ENCODE data around the gene HELZ. TPM values are rescaled to one million over a fixed set of nuclear protein-coding genes. Genes with fewer than 3 reads are reported as not detected.

The HELZ gene
- total RNA-seq, 1 donor from 2014 or later: 71.0 TPM

- Mint-ChIP-seq H3K9me3 (ENCODE audit: low read depth) (peaks cover 5% of the 10 kb centered on the region), H3K36me3 (ENCODE audit: insufficient read depth) (no peaks in the 10 kb centered on the region), H3K27me3 (peaks cover 7% of the 10 kb centered on the region), H3K4me3 (ENCODE audit: low read depth) (no peak overlapping the region), H3K4me1 (ENCODE audit: low read depth) (peaks cover 4% of the 10 kb centered on the region), H3K27ac (no peak overlapping the region)
- TF ChIP-seq CTCF (IDR thresholded peaks at IDR 0.05; ENCODE audit: unreplicated experiment): no peak
- no peak for DNase-seq (ENCODE audit: low spot score, unreplicated experiment)
Observed at GRCh38 chr17:67033613-67034012, 211.4 kb downstream of the HELZ start.

- Mint-ChIP-seq H3K27ac (no peak overlapping the region), H3K4me3 (ENCODE audit: low read depth) (no peak overlapping the region), H3K36me3 (ENCODE audit: insufficient read depth) (no peaks in the 10 kb centered on the region), H3K27me3 (peaks cover 7% of the 10 kb centered on the region), H3K9me3 (ENCODE audit: low read depth) (peaks cover 5% of the 10 kb centered on the region), H3K4me1 (ENCODE audit: low read depth) (no peaks in the 10 kb centered on the region)
- DNase-seq (ENCODE audit: low spot score, unreplicated experiment): no peak
- no peak for TF ChIP-seq CTCF (IDR thresholded peaks at IDR 0.05; ENCODE audit: unreplicated experiment)
Observed at GRCh38 chr17:67032985-67033384, 212.0 kb downstream of the HELZ start.

GRCh38 chr17:67032382-67032781 lies 212.6 kb downstream of the HELZ start:
- Mint-ChIP-seq H3K4me3 (ENCODE audit: low read depth) (no peak overlapping the region), H3K4me1 (ENCODE audit: low read depth) (no peaks in the 10 kb centered on the region), H3K27ac (no peak overlapping the region), H3K36me3 (ENCODE audit: insufficient read depth) (no peaks in the 10 kb centered on the region), H3K9me3 (ENCODE audit: low read depth) (peaks cover 5% of the 10 kb centered on the region), H3K27me3 (peaks cover 7% of the 10 kb centered on the region)
- TF ChIP-seq CTCF (IDR thresholded peaks at IDR 0.05; ENCODE audit: unreplicated experiment): no peak
- DNase-seq (ENCODE audit: low spot score, unreplicated experiment): no peak

DNA sequence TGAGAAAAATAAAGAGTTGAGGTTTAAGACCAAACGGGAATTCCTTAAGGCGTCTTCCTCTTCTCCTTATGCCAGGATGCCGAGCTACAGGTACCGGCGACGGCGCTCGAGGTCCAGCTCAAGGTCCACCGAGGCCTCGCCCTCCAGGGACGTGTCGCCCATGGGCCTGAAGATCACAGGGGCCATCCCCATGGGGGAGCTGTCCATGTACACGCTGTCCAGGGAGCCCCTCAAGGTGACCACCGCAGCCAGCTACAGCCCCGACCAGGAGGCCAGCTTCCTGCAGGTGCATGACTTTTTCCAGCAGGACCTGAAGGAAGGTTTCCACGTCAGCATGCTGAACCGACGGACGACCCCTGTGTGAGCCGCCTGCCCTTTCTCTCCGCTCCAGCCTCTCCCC lies 214.4 kb downstream of the HELZ start:
- H3K27ac Mint-ChIP-seq: no peak overlapping the region
- peaks cover 4% of the 10 kb centered on the region for H3K27me3 Mint-ChIP-seq
- no peak for TF ChIP-seq CTCF (IDR thresholded peaks at IDR 0.05; ENCODE audit: unreplicated experiment)
- no peak overlapping the region for H3K4me3 Mint-ChIP-seq (ENCODE audit: low read depth)
- H3K9me3 Mint-ChIP-seq (ENCODE audit: low read depth): peaks cover 3% of the 10 kb centered on the region
- no peaks in the 10 kb centered on the region for H3K36me3 Mint-ChIP-seq (ENCODE audit: insufficient read depth)
- H3K4me1 Mint-ChIP-seq (ENCODE audit: low read depth): no peaks in the 10 kb centered on the region
- DNase-seq (ENCODE audit: low spot score, unreplicated experiment): no peak

DNA sequence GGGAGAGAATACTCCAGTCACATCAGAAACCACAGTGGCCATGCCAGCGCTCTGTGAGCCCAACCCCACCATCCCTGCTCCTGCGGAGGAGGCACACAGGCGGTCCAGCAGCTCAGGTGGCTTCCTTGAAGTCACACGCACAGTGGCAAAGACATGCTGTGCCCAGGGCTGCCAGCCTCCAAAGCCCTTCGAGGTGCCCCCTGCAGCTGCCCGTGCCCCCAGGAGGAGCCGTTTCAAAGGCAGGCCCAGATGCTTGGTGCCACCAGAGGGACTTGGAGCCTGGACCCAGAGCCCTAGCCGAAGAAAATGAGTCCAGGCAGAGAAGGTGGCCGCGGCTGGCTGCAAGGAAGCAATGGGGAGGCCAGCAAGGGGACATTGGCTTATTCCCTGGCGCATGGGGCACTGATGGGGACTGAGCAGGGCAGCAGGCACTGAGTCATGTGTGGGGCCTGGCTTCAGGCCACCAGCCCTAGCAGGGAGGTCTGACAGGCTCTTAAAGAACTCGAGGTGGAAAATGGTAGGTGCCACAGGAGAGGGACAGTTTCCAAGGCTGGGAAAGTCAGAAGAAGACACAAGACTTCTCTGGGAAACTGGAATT lies 217.9 kb downstream of the HELZ start:
- Mint-ChIP-seq H3K27ac (no peak overlapping the region), H3K4me3 (ENCODE audit: low read depth) (no peak overlapping the region), H3K27me3 (no peaks in the 10 kb centered on the region), H3K9me3 (ENCODE audit: low read depth) (no peaks in the 10 kb centered on the region), H3K36me3 (ENCODE audit: insufficient read depth) (no peaks in the 10 kb centered on the region), H3K4me1 (ENCODE audit: low read depth) (no peaks in the 10 kb centered on the region)
- TF ChIP-seq CTCF (IDR thresholded peaks at IDR 0.05; ENCODE audit: unreplicated experiment): no peak
- DNase-seq (ENCODE audit: low spot score, unreplicated experiment): no peak
